HG03565 (cell line): ENCODE data around the gene SLC27A2.
"Not testable (repeated sequence)": the region's sequence is repeated elsewhere in the genome, so short reads cannot be mapped to it uniquely, and the experiment has no call there.

Experiments
- ATAC-seq: cut with Tn5 transposase; IDR thresholded peaks from one replicate; pipeline ENCODE4 v1.9.1; 2021; ENCODE audit warnings: mild to moderate bottlenecking, moderate library complexity; ENCODE audit not compliant: unreplicated experiment

Gene SLC27A2

GRCh38 chr15:50188793-50189192 lies 6.8 kb downstream of the SLC27A2 start:
- ATAC-seq: not testable (repeated sequence)

GRCh38 chr15:50189633-50190032 lies 7.6 kb downstream of the SLC27A2 start:
- no peak for ATAC-seq

GRCh38 chr15:50190166-50190570 lies 8.2 kb downstream of the SLC27A2 start:
- ATAC-seq: no peak

GRCh38 chr15:50190723-50191122 lies 8.7 kb downstream of the SLC27A2 start:
- no peak for ATAC-seq

GRCh38 chr15:50192164-50192563 lies 10.2 kb downstream of the SLC27A2 start:
- ATAC-seq: no peak

GRCh38 chr15:50192926-50193620 lies 11.1 kb downstream of the SLC27A2 start:
- ATAC-seq: no peak

GRCh38 chr15:50202003-50202402 lies 20.0 kb downstream of the SLC27A2 start:
- no peak for ATAC-seq

GRCh38 chr15:50206020-50206419 lies 24.0 kb downstream of the SLC27A2 start:
- no peak for ATAC-seq

GRCh38 chr15:50209809-50210208 lies 27.8 kb downstream of the SLC27A2 start:
- ATAC-seq: no peak

- no peak for ATAC-seq
These were observed 28.6 kb downstream of the SLC27A2 start for GRCh38 chr15:50210462-50211157.

- no peak for ATAC-seq
These were observed 36.3 kb downstream of the SLC27A2 start for GRCh38 chr15:50218291-50218690.

GRCh38 chr15:50218691-50219090 lies 36.7 kb downstream of the SLC27A2 start:
- ATAC-seq: no peak

GRCh38 chr15:50219820-50220219 lies 37.8 kb downstream of the SLC27A2 start:
- no peak for ATAC-seq

GRCh38 chr15:50222181-50222580 lies 40.2 kb downstream of the SLC27A2 start:
- no peak for ATAC-seq

GRCh38 chr15:50224606-50225005 lies 42.6 kb downstream of the SLC27A2 start:
- no peak for ATAC-seq

- no peak for ATAC-seq
These were observed 43.1 kb downstream of the SLC27A2 start for GRCh38 chr15:50225057-50225456.

GRCh38 chr15:50225938-50226337 lies 43.9 kb downstream of the SLC27A2 start:
- ATAC-seq: no peak

- no peak for ATAC-seq
These were observed 45.1 kb downstream of the SLC27A2 start for GRCh38 chr15:50227076-50227475.

GRCh38 chr15:50228866-50229265 lies 46.9 kb downstream of the SLC27A2 start:
- no peak for ATAC-seq

GRCh38 chr15:50229336-50229735 lies 47.3 kb downstream of the SLC27A2 start:
- ATAC-seq: no peak

- ATAC-seq: no peak
These were observed 49.8 kb downstream of the SLC27A2 start for GRCh38 chr15:50231761-50232160.

GRCh38 chr15:50232791-50233190 lies 50.8 kb downstream of the SLC27A2 start:
- ATAC-seq: no peak
